HUES6 (cell line): Measurements from ENCODE around the gene LRTM2.

Source experiments
- H3K27ac ChIP-seq: 2 replicates; pipeline ENCODE4 v1.7.0; 2013; ENCODE audit warnings: low read depth, mild to moderate bottlenecking, low read length, inconsistent platforms
- H3K27me3 ChIP-seq: 2 replicates; pipeline ENCODE4 v1.6.1; 2013; ENCODE audit warnings: low read length; ENCODE audit not compliant: control insufficient read depth, insufficient read depth
- H3K36me3 ChIP-seq: 2 replicates; pipeline ENCODE4 v1.6.1; 2013; ENCODE audit warnings: low read length; ENCODE audit not compliant: control insufficient read depth, insufficient read depth
- H3K4me1 ChIP-seq: 2 replicates; pipeline ENCODE4 v1.6.1; 2013; ENCODE audit warnings: low read length; ENCODE audit not compliant: control insufficient read depth, insufficient read depth
- H3K4me3 ChIP-seq: 2 replicates; pipeline ENCODE4 v1.5.1; 2013; ENCODE audit warnings: low read depth, low read length
- H3K9ac ChIP-seq: one replicate; pipeline ENCODE4 v1.6.1; 2013; ENCODE audit warnings: mild to moderate bottlenecking, low read length
- H3K9me3 ChIP-seq: 2 replicates; pipeline ENCODE4 v1.6.1; 2013; ENCODE audit warnings: low read depth, low read length; ENCODE audit not compliant: control insufficient read depth, insufficient read depth

LRTM2 gene

DNA sequence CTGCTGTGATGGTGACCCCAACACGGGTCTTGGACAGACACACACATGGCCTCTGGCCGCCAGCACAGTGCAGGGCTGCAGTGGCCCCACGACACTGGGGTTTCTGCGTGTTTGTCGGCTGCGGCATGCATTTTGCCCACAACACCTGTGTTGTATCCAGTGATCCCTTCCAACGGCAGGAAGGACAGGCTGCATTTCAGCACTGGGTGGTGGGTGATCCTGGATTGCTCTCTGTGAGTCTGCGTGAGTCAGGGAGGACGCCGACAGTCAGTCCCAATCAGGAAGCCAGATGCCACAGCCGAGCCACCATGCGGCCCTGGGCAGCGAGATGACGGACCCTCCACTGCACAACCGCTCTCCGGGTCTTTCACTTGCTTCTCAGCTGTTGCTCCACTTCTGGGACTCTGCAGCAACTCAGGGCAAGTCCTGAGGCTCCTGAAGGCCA, 20.6 kb downstream of the LRTM2 start:
- H3K9me3 ChIP-seq: no peaks in the 10 kb centered on the region
- no peak overlapping the region for H3K9ac ChIP-seq
- H3K27ac ChIP-seq: no peak overlapping the region
- peaks cover 25% of the 10 kb centered on the region for H3K4me1 ChIP-seq
- no peak overlapping the region for H3K4me3 ChIP-seq
- peaks cover 2% of the 10 kb centered on the region; the same call in 1 of the 2 replicates for H3K27me3 ChIP-seq
- H3K36me3 ChIP-seq: no peaks in the 10 kb centered on the region

DNA sequence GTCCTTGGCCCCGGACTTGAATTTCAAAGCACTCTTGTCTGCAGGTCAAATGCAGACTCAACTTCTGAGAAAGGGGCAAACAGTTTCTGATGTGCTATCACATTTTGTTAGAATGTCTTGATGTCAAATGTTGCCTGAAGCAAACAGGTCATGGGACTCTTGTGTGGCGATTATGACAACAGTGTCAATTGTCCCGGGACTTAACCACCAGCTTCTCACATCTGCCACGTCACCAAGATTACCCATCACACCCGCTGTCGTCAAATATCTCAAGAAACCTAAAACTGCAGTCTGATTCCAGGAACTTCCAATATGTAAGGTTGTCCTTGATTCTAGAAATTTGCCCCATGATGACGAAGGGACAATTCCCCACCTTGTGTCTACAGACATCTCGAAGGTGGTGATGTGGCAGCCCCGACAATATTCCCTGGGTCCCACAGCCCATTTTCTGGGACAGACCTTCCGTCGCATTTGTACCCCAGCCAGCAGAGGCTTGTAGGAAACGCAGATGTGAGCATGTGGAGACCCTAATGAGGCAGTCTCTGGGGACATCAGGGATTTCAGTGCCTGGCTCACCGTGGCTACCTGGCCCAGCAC, 21.3 kb downstream of the LRTM2 start:
- peaks cover 2% of the 10 kb centered on the region; the same call in 1 of the 2 replicates for H3K27me3 ChIP-seq
- H3K27ac ChIP-seq: no peak overlapping the region
- no peaks in the 10 kb centered on the region for H3K36me3 ChIP-seq
- no peak overlapping the region for H3K4me3 ChIP-seq
- H3K4me1 ChIP-seq: peaks cover 25% of the 10 kb centered on the region
- H3K9ac ChIP-seq: no peak overlapping the region
- no peaks in the 10 kb centered on the region for H3K9me3 ChIP-seq

DNA sequence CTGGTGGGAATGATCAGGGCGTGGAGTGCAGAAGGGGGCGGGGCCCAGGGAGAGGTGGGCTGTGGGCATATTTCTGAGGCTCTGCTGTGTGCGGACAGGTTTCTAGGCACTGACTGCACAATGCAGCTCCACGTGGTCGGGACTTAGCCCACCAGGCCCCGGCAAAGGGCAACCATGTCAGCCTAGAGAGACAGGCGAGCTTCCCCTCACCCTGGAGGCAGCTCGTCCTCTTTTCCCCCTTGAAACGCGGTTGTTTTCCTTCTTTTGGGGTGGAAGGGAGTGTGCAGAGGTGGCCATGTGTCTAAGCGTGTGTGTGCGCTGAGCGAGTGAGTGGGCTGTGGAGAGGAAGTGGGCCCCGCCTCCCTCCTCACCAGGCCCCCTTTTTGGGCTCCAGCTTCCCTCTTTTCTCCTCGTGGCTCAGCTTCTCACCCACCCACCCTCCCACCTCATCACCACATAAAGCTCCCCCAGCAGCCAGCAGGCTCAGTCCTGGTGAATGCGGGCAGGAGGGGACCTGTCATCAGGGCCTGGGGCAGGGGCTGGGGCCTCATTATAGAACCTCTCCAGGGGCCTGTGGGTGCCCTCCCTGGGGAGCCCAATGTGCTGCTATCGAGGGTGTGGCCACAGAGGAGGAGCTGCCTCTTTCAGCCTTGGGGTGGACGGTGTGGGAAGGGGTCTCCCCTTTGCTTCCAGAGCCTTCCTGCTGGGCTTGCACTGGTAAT, 22.0 kb downstream of the LRTM2 start:
- H3K4me3 ChIP-seq: no peak overlapping the region
- no peaks in the 10 kb centered on the region for H3K36me3 ChIP-seq
- H3K4me1 ChIP-seq: peaks cover 21% of the 10 kb centered on the region
- peaks cover 2% of the 10 kb centered on the region; the same call in 1 of the 2 replicates for H3K27me3 ChIP-seq
- H3K9me3 ChIP-seq: no peaks in the 10 kb centered on the region
- no peak overlapping the region for H3K9ac ChIP-seq
- H3K27ac ChIP-seq: no peak overlapping the region

- Histone ChIP-seq H3K9me3 (no peaks in the 10 kb centered on the region), H3K36me3 (no peaks in the 10 kb centered on the region), H3K27ac (no peak overlapping the region), H3K4me1 (peaks cover 21% of the 10 kb centered on the region), H3K27me3 (peaks cover 2% of the 10 kb centered on the region; the same call in 1 of the 2 replicates), H3K9ac (no peak overlapping the region), H3K4me3 (no peak overlapping the region)
These were observed 22.7 kb downstream of the LRTM2 start for GRCh38 chr12:1842905-1843640.

DNA sequence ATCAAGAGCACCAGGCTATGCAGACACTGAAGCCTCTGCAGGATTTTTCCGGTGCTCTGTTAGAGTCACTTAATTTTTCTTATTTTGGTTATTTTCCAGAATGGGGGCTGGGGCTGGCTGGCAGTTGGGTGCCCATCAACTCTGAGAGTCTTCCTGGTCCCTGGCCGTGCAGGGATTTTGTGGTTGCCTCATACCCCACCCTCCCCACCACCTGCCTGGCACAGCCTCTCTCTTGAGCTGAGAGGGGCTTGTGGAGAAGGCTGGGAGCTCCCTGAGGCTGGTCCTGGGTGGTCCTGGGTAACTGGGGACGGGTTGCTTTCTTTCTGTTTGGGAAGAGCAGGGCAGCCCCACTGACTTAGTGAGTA, 23.3 kb downstream of the LRTM2 start:
- no peaks in the 10 kb centered on the region for H3K9me3 ChIP-seq
- H3K4me3 ChIP-seq: no peak overlapping the region
- H3K4me1 ChIP-seq: peaks cover 21% of the 10 kb centered on the region
- H3K27me3 ChIP-seq: peaks cover 2% of the 10 kb centered on the region; the same call in 1 of the 2 replicates
- H3K36me3 ChIP-seq: no peaks in the 10 kb centered on the region
- no peak overlapping the region for H3K27ac ChIP-seq
- no peak overlapping the region for H3K9ac ChIP-seq

DNA sequence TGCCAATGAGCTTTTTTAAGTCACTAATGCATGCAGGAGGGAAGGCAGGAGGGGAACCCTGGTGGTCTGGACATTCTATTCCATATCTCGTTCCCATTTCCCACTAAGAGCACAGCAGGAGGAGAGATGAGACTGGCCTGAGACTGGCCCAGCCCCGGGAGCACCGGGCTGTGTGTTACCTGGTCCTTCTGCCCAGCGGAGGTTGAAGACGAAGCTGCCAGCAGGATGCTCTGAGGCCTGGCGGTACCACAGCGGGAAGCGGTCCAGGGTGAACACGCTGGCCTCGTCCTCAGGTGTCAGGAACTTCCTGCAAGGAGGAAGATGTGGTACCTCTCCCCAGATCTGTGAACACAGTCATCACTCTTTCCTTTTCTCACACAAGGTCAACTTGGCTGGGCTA, 23.9 kb downstream of the LRTM2 start:
- Histone ChIP-seq H3K4me1 (peaks cover 21% of the 10 kb centered on the region), H3K27ac (no peak overlapping the region), H3K27me3 (peaks cover 2% of the 10 kb centered on the region; the same call in 1 of the 2 replicates), H3K9me3 (no peaks in the 10 kb centered on the region), H3K9ac (no peak overlapping the region), H3K4me3 (no peak overlapping the region), H3K36me3 (no peaks in the 10 kb centered on the region)

DNA sequence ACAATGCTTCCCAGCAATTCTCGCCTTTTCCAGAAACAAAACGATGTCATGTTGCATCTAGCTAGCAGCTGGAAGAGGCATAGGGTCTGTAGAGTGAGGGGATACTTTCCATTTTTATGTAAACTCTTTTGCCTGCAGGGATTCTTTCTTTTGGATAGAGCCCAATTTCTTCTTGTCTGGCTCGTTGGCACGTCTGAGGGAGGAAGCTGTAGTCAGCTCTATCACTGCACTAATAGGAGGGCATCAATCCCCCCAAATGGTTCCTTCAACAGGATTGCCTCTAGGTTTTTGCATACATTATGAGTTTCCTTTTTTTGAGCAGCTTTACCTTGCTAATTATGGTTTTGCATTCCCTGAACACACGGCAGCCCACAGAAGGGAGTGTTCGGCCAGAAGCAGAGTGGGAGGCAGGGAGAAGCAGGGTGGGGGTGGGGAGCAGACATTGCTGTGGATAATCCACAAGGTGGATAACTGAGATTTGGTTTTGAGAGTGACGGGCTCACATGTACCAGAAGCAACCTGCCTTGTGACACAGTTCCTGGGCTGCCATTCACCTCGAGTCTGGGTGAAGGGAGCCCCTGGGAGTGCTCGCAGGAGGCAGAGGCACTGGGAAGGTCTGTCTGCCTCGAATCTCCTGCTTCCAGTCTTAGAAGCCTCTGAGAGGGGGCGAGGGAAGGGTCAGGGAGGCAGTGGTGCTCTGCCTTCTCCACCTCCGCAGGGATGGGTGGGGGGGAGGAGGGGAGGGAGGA, 24.5 kb downstream of the LRTM2 start:
- H3K4me3 ChIP-seq: no peak overlapping the region
- H3K9ac ChIP-seq: no peak overlapping the region
- H3K27me3 ChIP-seq: peaks cover 2% of the 10 kb centered on the region; the same call in 1 of the 2 replicates
- no peaks in the 10 kb centered on the region for H3K9me3 ChIP-seq
- no peak overlapping the region for H3K27ac ChIP-seq
- peaks cover 21% of the 10 kb centered on the region for H3K4me1 ChIP-seq
- H3K36me3 ChIP-seq: no peaks in the 10 kb centered on the region

GRCh38 chr12:1845427-1845826, 25.1 kb downstream of the LRTM2 start:
- Histone ChIP-seq H3K4me1 (peaks cover 18% of the 10 kb centered on the region), H3K27ac (no peak overlapping the region), H3K9ac (no peak overlapping the region), H3K9me3 (no peaks in the 10 kb centered on the region), H3K27me3 (peaks cover 2% of the 10 kb centered on the region; the same call in 1 of the 2 replicates), H3K4me3 (no peak overlapping the region), H3K36me3 (no peaks in the 10 kb centered on the region)

- H3K4me1 ChIP-seq: peaks cover 13% of the 10 kb centered on the region; the same call in 1 of the 2 replicates
- no peak overlapping the region for H3K4me3 ChIP-seq
- no peaks in the 10 kb centered on the region for H3K36me3 ChIP-seq
- no peak overlapping the region for H3K9ac ChIP-seq
- H3K27ac ChIP-seq: no peak overlapping the region
- H3K9me3 ChIP-seq: no peaks in the 10 kb centered on the region
- peaks cover 2% of the 10 kb centered on the region; the same call in 1 of the 2 replicates for H3K27me3 ChIP-seq
These were observed 25.5 kb downstream of the LRTM2 start for GRCh38 chr12:1845886-1846285.

DNA sequence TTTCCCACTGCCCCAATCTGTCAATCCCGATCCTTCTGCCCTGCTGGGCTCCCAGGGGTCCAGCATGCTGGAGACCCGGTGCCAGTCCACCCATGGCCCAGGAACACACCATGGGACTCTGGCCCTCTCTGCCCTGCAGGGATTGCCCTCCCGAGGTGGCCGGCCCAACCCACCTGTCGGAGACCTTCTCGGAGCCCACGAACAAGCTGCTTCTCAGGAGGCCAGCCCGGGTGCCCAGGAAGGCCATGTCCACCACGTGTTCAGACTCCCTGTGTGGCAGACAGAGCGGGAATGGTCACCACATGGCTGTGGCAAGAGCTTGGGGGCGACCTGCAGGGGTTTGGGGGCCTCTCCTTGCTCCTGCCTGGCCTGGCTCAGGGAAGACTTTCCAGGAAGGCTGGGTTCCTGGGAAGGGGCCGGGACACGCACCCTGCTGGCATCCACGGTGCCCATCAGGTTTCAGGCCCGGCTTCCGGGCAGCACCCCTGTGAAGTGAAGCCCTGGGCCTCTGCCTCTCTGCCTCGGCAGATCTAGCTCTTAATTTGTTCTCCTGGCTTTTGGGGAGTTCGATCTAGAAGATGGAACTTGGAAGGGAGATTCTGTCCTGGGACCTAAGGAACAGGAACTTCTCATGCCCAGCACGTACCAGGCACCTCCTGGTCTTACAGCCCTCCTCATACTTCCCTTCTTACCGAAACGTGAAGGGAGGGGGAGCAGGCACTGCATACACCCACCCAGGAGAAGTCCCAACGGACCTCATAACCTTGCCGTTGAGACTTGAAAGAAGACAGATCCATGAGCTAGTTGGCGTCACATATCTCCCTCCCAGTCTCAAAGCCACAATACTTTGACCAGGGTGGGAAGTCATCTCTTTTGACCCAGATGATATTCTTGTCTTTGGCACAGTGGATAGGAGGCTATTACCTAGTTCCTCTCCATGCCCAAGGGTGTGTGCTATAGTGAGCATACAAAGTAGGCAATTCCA, 26.3 kb downstream of the LRTM2 start:
- peaks cover 2% of the 10 kb centered on the region; the same call in 1 of the 2 replicates for H3K27me3 ChIP-seq
- H3K9ac ChIP-seq: no peak overlapping the region
- no peak overlapping the region for H3K4me3 ChIP-seq

More for the DNA sequence above, 26.3 kb downstream of the LRTM2 start:
- H3K36me3 ChIP-seq: no peaks in the 10 kb centered on the region
- H3K4me1 ChIP-seq: peaks cover 11% of the 10 kb centered on the region; the same call in 1 of the 2 replicates
- no peaks in the 10 kb centered on the region for H3K9me3 ChIP-seq
- H3K27ac ChIP-seq: no peak overlapping the region
